CD4-positive, CD25-positive, alpha-beta regulatory T cell (primary cell): Measurements from ENCODE around the gene TNP1. TPM values are rescaled to one million over a fixed set of nuclear protein-coding genes. Genes with fewer than 3 reads are reported as not detected.

Experiments
- ATAC-seq, 2 donors: fragments of 150-1000 bp; cut with Tn5 transposase; one replicate each; pipeline ENCODE4 v1.10.0; 2021; ENCODE audit warnings: low read depth in 2 of 2, moderate number of reproducible peaks in 2 of 2, moderate library complexity in 1 of 2
- DNase-seq, 3 donors: peaks; one replicate each; pipeline versions ENCODE4 v3.0.0 to v3.0.0-alpha.2; 2012 to 2022; ENCODE audit warnings: mixed read lengths in 1 of 3
- H3K27ac ChIP-seq: one replicate; pipeline ENCODE4 v1.7.0; 2013; ENCODE audit warnings: mild to moderate bottlenecking, low read length; ENCODE audit not compliant: insufficient read depth, poor library complexity, severe bottlenecking
- H3K27me3 ChIP-seq: one replicate; pipeline ENCODE4 v1.7.0; 2013; ENCODE audit warnings: low read length; ENCODE audit not compliant: control insufficient read depth, insufficient read depth
- H3K36me3 ChIP-seq: one replicate; pipeline ENCODE4 v1.7.0; 2013; ENCODE audit warnings: mild to moderate bottlenecking, low read length, moderate library complexity; ENCODE audit not compliant: control insufficient read depth, insufficient read depth
- H3K4me1 ChIP-seq: 2 replicates; pipeline ENCODE4 v1.7.0; 2013; ENCODE audit warnings: mild to moderate bottlenecking, low read length; ENCODE audit not compliant: insufficient read depth, control insufficient read depth, poor library complexity, severe bottlenecking
- H3K4me3 ChIP-seq: one replicate; pipeline ENCODE4 v1.7.0; 2013; ENCODE audit warnings: low read depth, mild to moderate bottlenecking, low read length, moderate library complexity
- H3K9me3 ChIP-seq, 2 experiments: 1 replicate in 1 of 2; 2 replicates in 1 of 2; pipeline ENCODE4 v1.7.0; 2013; ENCODE audit warnings: low read length in 2 of 2, mild to moderate bottlenecking in 1 of 2, moderate library complexity in 1 of 2; ENCODE audit not compliant: control insufficient read depth in 2 of 2
- H3K27ac Mint-ChIP-seq, 3 donors: one replicate each; pipeline ENCODE4 v1.8.0; 2020 to 2022; ENCODE audit warnings: mild to moderate bottlenecking in 3 of 3, mixed read lengths in 3 of 3, moderate library complexity in 2 of 3
- H3K27me3 Mint-ChIP-seq: one replicate; pipeline ENCODE4 v1.8.0; 2022; ENCODE audit warnings: mild to moderate bottlenecking, mixed read lengths
- H3K36me3 Mint-ChIP-seq: one replicate; pipeline ENCODE4 v1.8.0; 2020; ENCODE audit warnings: mixed read lengths
- H3K4me1 Mint-ChIP-seq, 4 donors: one replicate each; pipeline ENCODE4 v1.8.0; 2020 to 2022; ENCODE audit warnings: mixed read lengths in 4 of 4, mild to moderate bottlenecking in 1 of 4
- H3K4me3 Mint-ChIP-seq, 4 donors: one replicate each; pipeline ENCODE4 v1.8.0; 2020 to 2022; ENCODE audit warnings: mild to moderate bottlenecking in 4 of 4, mixed read lengths in 4 of 4, moderate library complexity in 3 of 4
- H3K9me3 Mint-ChIP-seq, 7 donors: one replicate each; pipeline ENCODE4 v1.8.0; 2020 to 2022; ENCODE audit warnings: mixed read lengths in 7 of 7, mild to moderate bottlenecking in 3 of 7, moderate library complexity in 2 of 7
- polyA plus RNA-seq, 4 donors: library from polyadenylated mRNA; unstranded; fragments of 300-500 nt; fragmentation: Illumina TruSeq; gene quantifications; one replicate each; pipeline ENCODE4 v1.2.3, GENCODE V29; 2021
- total RNA-seq: library from RNA; stranded (reverse); gene quantifications from one replicate; pipeline ENCODE4 v1.2.3, GENCODE V29; 2022

Gene TNP1
- total and polyA plus RNA-seq, 5 donors from 2014 or later, result not detected

DNA sequence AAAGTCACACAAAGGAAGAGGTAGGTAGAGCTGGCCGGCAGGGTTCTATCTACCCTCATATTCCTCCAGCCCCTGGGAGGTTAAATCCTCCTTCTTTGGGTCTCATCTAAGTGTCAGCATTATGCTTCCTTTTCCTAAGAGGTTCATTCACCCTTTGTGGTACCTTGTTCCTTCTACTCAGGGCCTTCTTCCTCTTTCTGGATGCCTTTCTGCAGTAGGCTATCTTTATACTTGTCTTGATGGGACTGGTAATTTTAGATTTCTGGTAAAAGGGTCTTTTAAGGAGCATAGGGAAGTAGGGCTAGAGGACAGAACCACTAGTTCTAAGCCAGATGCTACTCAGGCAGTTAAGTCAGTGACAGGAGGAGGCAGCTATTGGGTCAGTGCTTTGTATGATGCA, 13.7 kb upstream of the TNP1 start:
- DNase-seq (no peak), ATAC-seq (no peak)
- Mint-ChIP-seq H3K4me3 (no peak overlapping the region), H3K27me3 (no peaks in the 10 kb centered on the region), H3K9me3 (no peaks in the 10 kb centered on the region), H3K4me1 (no peaks in the 10 kb centered on the region), H3K36me3 (no peaks in the 10 kb centered on the region), H3K27ac (no peak overlapping the region)
- no peaks in the 10 kb centered on the region for H3K4me1 ChIP-seq
- H3K27me3 ChIP-seq, result peaks cover 2% of the 10 kb centered on the region
- H3K27ac ChIP-seq, result no peak overlapping the region
- H3K36me3 ChIP-seq, result no peaks in the 10 kb centered on the region
- H3K9me3 ChIP-seq, result no peaks in the 10 kb centered on the region
- H3K4me3 ChIP-seq, result no peak overlapping the region

DNA sequence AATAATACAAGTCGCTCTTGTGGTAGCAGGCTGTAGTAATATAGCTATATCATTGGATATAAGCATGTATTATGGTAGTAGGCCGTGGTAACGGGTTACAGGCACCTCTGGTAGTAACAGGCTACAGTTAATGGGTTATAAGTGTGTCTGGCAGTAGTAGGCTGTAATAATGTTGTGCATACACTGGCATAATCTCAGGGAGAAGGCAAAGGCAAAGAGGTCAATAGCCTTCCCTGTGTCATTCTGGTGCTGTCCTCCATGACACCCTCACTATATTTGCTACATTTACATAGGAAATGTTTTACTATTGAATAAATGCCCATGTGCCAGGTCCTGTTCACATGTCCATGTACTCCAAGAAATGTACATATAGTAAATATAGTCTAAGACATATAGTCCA, 12.8 kb upstream of the TNP1 start:
- Mint-ChIP-seq H3K4me3 (no peak overlapping the region), H3K9me3 (no peaks in the 10 kb centered on the region), H3K36me3 (no peaks in the 10 kb centered on the region), H3K27me3 (no peaks in the 10 kb centered on the region), H3K4me1 (no peaks in the 10 kb centered on the region), H3K27ac (no peak overlapping the region)
- Histone ChIP-seq H3K4me1 (no peaks in the 10 kb centered on the region), H3K27me3 (peaks cover 2% of the 10 kb centered on the region), H3K27ac (no peak overlapping the region), H3K4me3 (no peak overlapping the region), H3K9me3 (no peaks in the 10 kb centered on the region), H3K36me3 (no peaks in the 10 kb centered on the region)
- ATAC-seq, result no peak
- no peak for DNase-seq

GRCh38 chr2:216872040-216872439, 12.2 kb upstream of the TNP1 start:
- Histone ChIP-seq H3K36me3 (no peaks in the 10 kb centered on the region), H3K4me1 (no peaks in the 10 kb centered on the region), H3K4me3 (no peak overlapping the region), H3K27ac (no peak overlapping the region), H3K27me3 (peaks cover 2% of the 10 kb centered on the region), H3K9me3 (no peaks in the 10 kb centered on the region)
- Mint-ChIP-seq H3K4me1 (no peaks in the 10 kb centered on the region), H3K36me3 (no peaks in the 10 kb centered on the region), H3K27ac (no peak overlapping the region), H3K9me3 (no peaks in the 10 kb centered on the region), H3K27me3 (no peaks in the 10 kb centered on the region), H3K4me3 (no peak overlapping the region)
- ATAC-seq (no peak), DNase-seq (no peak)

DNA sequence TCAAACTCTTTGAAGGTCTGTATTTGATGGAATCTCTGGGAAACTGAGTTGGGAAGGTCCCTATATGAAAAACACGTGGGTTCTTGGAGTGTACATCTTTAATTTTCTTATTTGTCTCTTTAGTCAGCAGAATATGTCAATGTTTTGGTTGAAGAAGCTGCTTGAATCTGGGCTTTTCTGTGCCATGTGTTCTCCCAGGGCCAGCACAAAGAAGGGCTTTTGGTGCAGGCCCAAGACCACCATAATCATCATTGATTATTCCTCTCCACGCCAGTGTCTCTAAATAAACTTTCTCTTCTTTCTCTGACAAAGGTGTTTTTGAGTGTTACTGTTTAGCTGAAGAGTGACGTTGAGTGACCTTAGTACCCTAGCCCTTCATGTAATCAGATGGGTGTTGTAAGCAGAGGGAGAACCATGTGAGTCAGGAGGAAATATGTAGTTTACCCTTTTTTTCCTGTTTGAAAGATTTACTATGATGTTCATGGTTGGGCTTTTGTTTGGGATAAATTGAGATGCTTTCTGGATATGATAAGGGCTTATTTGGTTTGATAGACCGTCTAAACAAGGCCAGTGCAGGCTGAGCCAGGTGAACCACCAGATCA, 11.6 kb upstream of the TNP1 start:
- H3K27ac Mint-ChIP-seq, result no peak overlapping the region
- no peak overlapping the region for H3K27ac ChIP-seq
- H3K4me1 ChIP-seq, result no peaks in the 10 kb centered on the region
- no peaks in the 10 kb centered on the region for H3K4me1 Mint-ChIP-seq
- ATAC-seq (no peak), DNase-seq (no peak)
- no peaks in the 10 kb centered on the region for H3K27me3 Mint-ChIP-seq
- no peak overlapping the region for H3K4me3 Mint-ChIP-seq
- H3K36me3 ChIP-seq, result no peaks in the 10 kb centered on the region
- no peak overlapping the region for H3K4me3 ChIP-seq
- peaks cover 2% of the 10 kb centered on the region for H3K27me3 ChIP-seq
- H3K9me3 ChIP-seq, result no peaks in the 10 kb centered on the region
- no peaks in the 10 kb centered on the region for H3K9me3 Mint-ChIP-seq
- no peaks in the 10 kb centered on the region for H3K36me3 Mint-ChIP-seq

DNA sequence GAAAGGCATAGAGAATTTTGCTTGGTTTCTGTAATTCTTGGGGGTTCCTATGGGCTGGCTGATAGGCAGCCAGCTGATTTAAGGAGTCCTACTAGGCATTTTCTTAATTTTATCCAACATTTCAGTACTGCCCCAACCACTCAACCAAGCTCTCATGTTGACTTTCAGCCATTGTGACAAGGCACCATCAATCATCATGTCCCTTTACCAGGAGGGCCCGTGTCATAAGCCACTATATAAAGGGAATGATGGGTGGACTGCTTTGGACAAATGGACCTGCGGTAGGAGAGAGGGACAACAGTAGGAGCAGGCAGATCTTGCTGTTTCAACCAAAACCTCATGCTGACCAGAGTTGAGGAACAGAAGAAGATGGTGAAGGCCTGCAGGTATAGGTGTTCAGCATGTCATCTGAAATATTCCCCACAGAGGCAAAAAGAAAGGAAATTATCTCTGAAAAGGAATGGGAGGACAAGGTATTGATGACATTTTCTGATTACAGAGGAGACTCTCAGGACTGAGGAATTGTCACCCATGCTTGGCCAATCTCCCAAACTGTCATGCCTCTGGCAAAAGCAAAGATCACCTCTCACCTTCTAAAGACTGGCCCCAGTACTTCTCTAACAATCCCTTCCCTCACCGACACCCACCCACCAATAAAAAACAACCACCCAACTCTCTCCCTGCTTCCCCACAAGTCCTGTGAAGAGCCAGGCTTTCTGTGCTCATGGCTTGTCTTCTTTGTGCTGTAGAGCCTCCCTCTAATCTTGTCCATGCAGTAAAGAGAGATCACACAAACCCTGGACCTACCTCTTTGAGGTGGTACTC, 10.9 kb upstream of the TNP1 start:
- H3K9me3 ChIP-seq, result no peaks in the 10 kb centered on the region
- H3K27me3 ChIP-seq, result peaks cover 2% of the 10 kb centered on the region
- H3K4me3 ChIP-seq, result no peak overlapping the region
- Mint-ChIP-seq H3K9me3 (no peaks in the 10 kb centered on the region), H3K27ac (no peak overlapping the region), H3K4me1 (no peaks in the 10 kb centered on the region), H3K36me3 (no peaks in the 10 kb centered on the region), H3K4me3 (no peak overlapping the region), H3K27me3 (no peaks in the 10 kb centered on the region)
- DNase-seq (no peak), ATAC-seq (no peak)
- no peaks in the 10 kb centered on the region for H3K36me3 ChIP-seq
- H3K27ac ChIP-seq, result no peak overlapping the region
- H3K4me1 ChIP-seq, result no peaks in the 10 kb centered on the region

DNA sequence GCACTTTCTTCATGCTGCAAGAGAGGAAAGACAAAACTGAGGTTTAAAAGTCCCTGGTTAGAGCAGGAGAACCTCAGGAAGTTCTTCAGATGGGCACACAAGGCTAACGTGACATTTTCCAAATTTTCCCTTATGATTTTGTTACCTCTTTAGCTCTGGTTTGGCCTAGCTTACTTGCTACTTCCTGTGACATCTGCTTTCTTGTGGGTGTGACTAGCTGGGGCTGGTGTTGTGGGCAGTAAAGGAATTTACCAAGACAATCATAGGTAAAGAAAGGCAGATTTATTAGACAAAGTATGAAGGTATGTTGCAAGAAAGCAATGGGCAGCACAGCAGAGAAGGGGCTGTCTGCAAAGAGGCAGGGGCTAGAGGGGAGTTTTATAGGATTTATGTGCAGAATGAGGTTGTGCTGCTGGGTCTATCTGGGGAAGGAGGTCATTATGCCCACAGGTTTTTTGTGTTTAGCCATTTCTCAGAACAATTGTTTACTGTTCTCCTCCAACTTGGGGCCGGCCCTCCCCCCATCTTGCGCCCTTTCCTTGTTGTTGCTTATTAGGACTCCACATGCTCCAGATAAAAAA, 6.7 kb upstream of the TNP1 start:
- Mint-ChIP-seq H3K27me3 (no peaks in the 10 kb centered on the region), H3K36me3 (no peaks in the 10 kb centered on the region), H3K27ac (no peak overlapping the region), H3K4me1 (no peaks in the 10 kb centered on the region), H3K4me3 (no peak overlapping the region), H3K9me3 (peaks cover 0 to 2% (median 0%) of the 10 kb centered on the region in 7 donors)
- DNase-seq, result no peak
- H3K27ac ChIP-seq, result no peak overlapping the region
- no peak for ATAC-seq
- no peaks in the 10 kb centered on the region for H3K9me3 ChIP-seq
- H3K36me3 ChIP-seq, result no peaks in the 10 kb centered on the region
- H3K4me1 ChIP-seq, result no peaks in the 10 kb centered on the region
- no peaks in the 10 kb centered on the region for H3K27me3 ChIP-seq
- no peak overlapping the region for H3K4me3 ChIP-seq

GRCh38 chr2:216865658-216866057, 5.8 kb upstream of the TNP1 start:
- ATAC-seq (no peak), DNase-seq (no peak)
- Mint-ChIP-seq H3K4me1 (no peaks in the 10 kb centered on the region), H3K27ac (no peak overlapping the region), H3K36me3 (no peaks in the 10 kb centered on the region), H3K4me3 (no peak overlapping the region), H3K9me3 (peaks cover 0 to 2% (median 0%) of the 10 kb centered on the region in 7 donors), H3K27me3 (no peaks in the 10 kb centered on the region)
- H3K4me3 ChIP-seq, result no peak overlapping the region
- no peaks in the 10 kb centered on the region for H3K9me3 ChIP-seq
- H3K27me3 ChIP-seq, result no peaks in the 10 kb centered on the region
- no peak overlapping the region for H3K27ac ChIP-seq
- no peaks in the 10 kb centered on the region for H3K4me1 ChIP-seq
- no peaks in the 10 kb centered on the region for H3K36me3 ChIP-seq

DNA sequence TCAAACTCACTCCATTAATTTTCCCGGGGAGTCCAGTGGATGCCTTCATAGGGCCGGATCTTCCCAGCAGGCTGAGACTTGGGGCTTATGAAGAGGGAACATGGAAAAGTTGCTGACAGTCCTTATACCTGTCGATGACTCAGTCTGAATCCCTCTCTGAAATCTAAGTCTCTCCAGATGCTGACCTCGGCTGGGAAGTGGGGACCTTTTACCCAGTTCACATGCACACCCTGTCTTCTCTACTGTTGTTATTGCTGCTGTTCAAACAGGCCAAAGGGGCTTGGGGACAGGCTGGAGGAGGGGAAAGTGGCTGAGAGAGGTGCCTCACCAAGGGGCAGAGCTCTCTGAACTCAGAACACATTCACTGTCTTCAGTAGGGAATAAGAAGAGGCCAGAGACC, 4.1 kb upstream of the TNP1 start:
- no peaks in the 10 kb centered on the region for H3K9me3 ChIP-seq
- no peaks in the 10 kb centered on the region for H3K4me1 ChIP-seq
- H3K4me3 ChIP-seq, result no peak overlapping the region
- H3K27ac ChIP-seq, result no peak overlapping the region
- DNase-seq (no peak), ATAC-seq (no peak)
- Mint-ChIP-seq H3K36me3 (no peaks in the 10 kb centered on the region), H3K27ac (no peak overlapping the region), H3K27me3 (no peaks in the 10 kb centered on the region), H3K4me1 (no peaks in the 10 kb centered on the region), H3K9me3 (peaks cover 0 to 2% (median 0%) of the 10 kb centered on the region in 7 donors), H3K4me3 (no peak overlapping the region)
- no peaks in the 10 kb centered on the region for H3K27me3 ChIP-seq
- no peaks in the 10 kb centered on the region for H3K36me3 ChIP-seq
